ENCODE results near the gene CLDN14. TPM values are rescaled to one million over a fixed set of nuclear protein-coding genes. Genes with fewer than 3 reads are reported as not detected.

The CLDN14 gene
- polyA plus RNA-seq, 1 experiment: not detected

DNA sequence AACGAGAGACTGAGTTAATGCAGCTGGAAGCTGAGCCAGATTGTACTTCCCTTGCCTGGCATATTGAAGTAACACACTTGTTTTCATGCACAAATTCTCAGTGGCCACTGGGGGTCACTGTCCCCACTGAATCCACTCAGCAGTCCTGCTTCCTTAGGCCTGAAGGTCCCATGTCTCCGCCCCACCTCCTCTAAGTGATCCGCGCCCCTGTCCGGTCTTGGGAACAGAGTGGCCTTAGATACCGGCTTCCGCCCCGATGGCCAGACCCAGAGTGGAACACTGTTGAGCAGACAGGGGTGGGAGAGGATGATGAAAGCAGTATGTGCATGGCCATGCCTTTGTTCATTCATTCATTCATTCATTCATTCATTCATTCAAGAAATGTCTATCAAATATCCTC, 59.9 kb downstream of the CLDN14 start:
- ChIA-PET POLR2A (no interaction called here), CTCF (interaction anchor here (0.7 to 2.8 kb wide), 10 partner anchors 9 to 507 kb away, joined by 3 to 20 read pairs (median 6); no protein-coding TSS in a partner anchor)
- peak; percentile 36 for DNase-seq (ENCODE audit: low read depth)
- no peak overlapping the region for H3K4me3 ChIP-seq (ENCODE audit: low read depth, low read length)
- H3K27me3 ChIP-seq (ENCODE audit: control insufficient read depth, insufficient read depth, low read length): no peaks in the 10 kb centered on the region
- H3K36me3 ChIP-seq (ENCODE audit: control insufficient read depth, insufficient read depth, low read length): no peaks in the 10 kb centered on the region
- TF ChIP-seq, protein P1, sequence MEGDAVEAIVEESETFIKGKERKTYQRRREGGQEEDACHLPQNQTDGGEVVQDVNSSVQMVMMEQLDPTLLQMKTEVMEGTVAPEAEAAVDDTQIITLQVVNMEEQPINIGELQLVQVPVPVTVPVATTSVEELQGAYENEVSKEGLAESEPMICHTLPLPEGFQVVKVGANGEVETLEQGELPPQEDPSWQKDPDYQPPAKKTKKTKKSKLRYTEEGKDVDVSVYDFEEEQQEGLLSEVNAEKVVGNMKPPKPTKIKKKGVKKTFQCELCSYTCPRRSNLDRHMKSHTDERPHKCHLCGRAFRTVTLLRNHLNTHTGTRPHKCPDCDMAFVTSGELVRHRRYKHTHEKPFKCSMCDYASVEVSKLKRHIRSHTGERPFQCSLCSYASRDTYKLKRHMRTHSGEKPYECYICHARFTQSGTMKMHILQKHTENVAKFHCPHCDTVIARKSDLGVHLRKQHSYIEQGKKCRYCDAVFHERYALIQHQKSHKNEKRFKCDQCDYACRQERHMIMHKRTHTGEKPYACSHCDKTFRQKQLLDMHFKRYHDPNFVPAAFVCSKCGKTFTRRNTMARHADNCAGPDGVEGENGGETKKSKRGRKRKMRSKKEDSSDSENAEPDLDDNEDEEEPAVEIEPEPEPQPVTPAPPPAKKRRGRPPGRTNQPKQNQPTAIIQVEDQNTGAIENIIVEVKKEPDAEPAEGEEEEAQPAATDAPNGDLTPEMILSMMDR (IDR thresholded peaks at IDR 0.05; ENCODE audit: insufficient read depth, low read depth, low read length): peak; percentile 84

DNA sequence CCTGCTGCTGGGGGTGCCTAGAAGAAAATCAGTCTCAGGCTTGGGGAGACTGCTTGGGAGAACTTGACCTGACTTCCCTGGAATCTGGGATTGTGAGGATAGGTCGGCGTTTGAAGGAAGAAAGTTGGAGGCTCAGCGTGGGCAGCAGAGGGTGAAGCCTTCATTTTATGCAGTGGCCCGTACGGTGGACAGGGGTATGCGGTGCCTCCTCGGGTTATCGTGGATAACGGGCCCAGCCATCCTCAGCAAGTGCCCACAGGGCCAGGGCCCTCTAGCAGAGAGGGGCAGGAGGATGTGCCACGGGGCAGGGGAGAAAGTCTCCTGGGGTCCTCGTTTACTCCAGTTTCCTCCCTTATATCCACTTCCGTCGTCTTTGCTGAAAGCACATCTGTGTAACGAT, 60.7 kb downstream of the CLDN14 start:
- H3K27me3 ChIP-seq (ENCODE audit: control insufficient read depth, insufficient read depth, low read length): no peaks in the 10 kb centered on the region
- no peak overlapping the region for H3K4me3 ChIP-seq (ENCODE audit: low read depth, low read length)
- no peaks in the 10 kb centered on the region for H3K36me3 ChIP-seq (ENCODE audit: control insufficient read depth, insufficient read depth, low read length)
- ChIA-PET POLR2A (no interaction called here), CTCF (interaction anchor here (0.7 to 2.8 kb wide), 10 partner anchors 8 to 508 kb away, joined by 3 to 20 read pairs (median 6); no protein-coding TSS in a partner anchor)
- TF ChIP-seq, protein P1 (IDR thresholded peaks at IDR 0.05; ENCODE audit: insufficient read depth, low read depth, low read length): no peak
- no peak for DNase-seq (ENCODE audit: low read depth)

DNA sequence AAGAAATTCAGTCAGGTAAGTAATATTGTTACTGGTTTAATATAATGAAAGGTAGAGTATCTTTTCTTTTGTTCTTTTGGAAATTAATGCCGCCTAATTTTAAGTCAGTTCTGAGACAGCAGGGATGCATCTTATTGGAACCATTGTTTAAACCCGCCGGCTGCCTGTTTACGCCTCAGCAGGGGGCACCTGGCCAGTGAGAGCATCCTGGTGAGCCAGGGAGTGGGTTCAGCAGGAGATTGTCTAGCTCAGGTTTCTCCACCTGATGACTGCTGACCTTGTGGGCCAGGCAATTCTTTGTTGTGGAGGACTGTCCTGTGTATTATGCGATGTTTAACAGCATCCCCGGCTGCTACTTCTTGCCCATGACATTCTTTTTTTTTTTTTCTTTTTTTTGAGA, 64.5 kb downstream of the CLDN14 start:
- peaks cover 3% of the 10 kb centered on the region for H3K36me3 ChIP-seq (ENCODE audit: control insufficient read depth, insufficient read depth, low read length)
- CTCF ChIA-PET: interaction anchor here (0.6 kb wide), 1 partner anchor 1368 kb away, joined by 3 read pairs; no protein-coding TSS in a partner anchor

DNA sequence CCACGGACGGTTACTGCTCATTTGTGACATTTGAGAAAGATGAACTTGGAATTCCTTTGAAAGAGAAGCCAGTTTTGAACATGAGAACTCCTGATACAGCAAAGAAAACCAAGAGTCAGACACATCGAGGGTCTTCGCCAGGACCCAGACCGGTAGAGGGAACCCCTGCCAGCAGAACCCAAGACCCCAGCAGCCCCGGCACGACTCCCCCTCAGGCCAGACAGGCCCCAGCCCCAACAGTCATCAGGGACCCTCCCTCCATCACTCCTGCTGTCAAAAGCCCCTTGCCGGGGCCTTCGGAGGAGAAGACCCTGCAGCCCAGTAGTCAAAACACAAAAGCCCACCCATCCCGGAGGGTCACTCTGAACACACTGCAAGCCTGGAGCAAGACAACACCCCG, 67.0 kb downstream of the CLDN14 start:
- Histone ChIP-seq H3K4me3 (ENCODE audit: low read depth, low read length) (no peak overlapping the region), H3K36me3 (ENCODE audit: control insufficient read depth, insufficient read depth, low read length) (peaks cover 3% of the 10 kb centered on the region), H3K27me3 (ENCODE audit: control insufficient read depth, insufficient read depth, low read length) (no peaks in the 10 kb centered on the region)
- TF ChIP-seq, protein P1 (IDR thresholded peaks at IDR 0.05; ENCODE audit: insufficient read depth, low read depth, low read length): no peak
- ChIA-PET POLR2A (no interaction called here), CTCF (no interaction called here)
- no peak for DNase-seq (ENCODE audit: low read depth)

More for the DNA sequence above, 64.5 kb downstream of the CLDN14 start:
- no peak overlapping the region for H3K4me3 ChIP-seq (ENCODE audit: low read depth, low read length)
- DNase-seq (ENCODE audit: low read depth): no peak
- H3K27me3 ChIP-seq (ENCODE audit: control insufficient read depth, insufficient read depth, low read length): no peaks in the 10 kb centered on the region
- POLR2A ChIA-PET: no interaction called here
- TF ChIP-seq, protein P1 (IDR thresholded peaks at IDR 0.05; ENCODE audit: insufficient read depth, low read depth, low read length): no peak

DNA sequence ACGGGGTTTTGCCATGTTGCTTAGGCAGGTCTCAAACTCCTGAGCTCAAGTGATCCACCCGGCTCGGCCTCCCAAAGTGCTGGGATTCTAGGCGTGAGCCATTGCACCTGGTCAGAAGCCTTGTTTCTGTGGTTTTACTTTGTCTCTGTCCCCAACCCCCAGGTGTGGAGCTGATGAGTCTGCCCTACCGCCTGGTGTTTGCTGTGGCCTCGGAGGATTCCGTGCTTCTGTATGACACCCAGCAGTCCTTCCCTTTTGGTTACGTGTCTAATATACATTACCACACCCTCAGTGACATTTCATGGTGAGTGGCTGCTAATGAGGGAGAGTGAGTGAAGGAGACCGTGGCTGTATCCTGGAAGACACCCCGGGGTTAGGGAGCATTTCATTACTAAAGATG, 68.6 kb downstream of the CLDN14 start:
- Histone ChIP-seq H3K36me3 (ENCODE audit: control insufficient read depth, insufficient read depth, low read length) (peaks cover 3% of the 10 kb centered on the region), H3K27me3 (ENCODE audit: control insufficient read depth, insufficient read depth, low read length) (no peaks in the 10 kb centered on the region), H3K4me3 (ENCODE audit: low read depth, low read length) (no peak overlapping the region)
- ChIA-PET CTCF (interaction anchor here (0.6 to 2.7 kb wide), 2 partner anchors 9 to 166 kb away, joined by 3 to 9 read pairs; no protein-coding TSS in a partner anchor), POLR2A (no interaction called here)
- TF ChIP-seq, protein P1 (IDR thresholded peaks at IDR 0.05; ENCODE audit: insufficient read depth, low read depth, low read length): no peak
- no peak for DNase-seq (ENCODE audit: low read depth)

Other genes with a start within 250 kb of the CLDN14 start
- 8.8 and 19.6 TPM in 2 replicates for gene MORC3, start 159.9 kb downstream of the CLDN14 start, polyA plus RNA-seq (2011; rRNA removed)
- 3.2 and 4.0 TPM in 2 replicates for gene CHAF1B, start 94.7 kb downstream of the CLDN14 start, polyA plus RNA-seq (2011; rRNA removed)
- not detected in 2 replicates for gene SIM2, start 219.0 kb upstream of the CLDN14 start, polyA plus RNA-seq (2011; rRNA removed)